K562 (cell line): ENCODE data around the gene STX11. TPM values are rescaled to one million over a fixed set of nuclear protein-coding genes. Genes with fewer than 3 reads are reported as not detected.

Experiments
- ATAC-seq: fragments of 200-7000 bp; cut with Tn5 transposase; 3 replicates; pipeline ENCODE4 v1.9.1; 2020; ENCODE audit warnings: moderate library complexity
- BruUV-seq: library from RNA; stranded (reverse); fragments of 400-500 nt; replicated peaks from 2 replicates; lab custom pipeline; 2021; lab: Mats Ljungman, UMichigan
- CTCF ChIA-PET: fragments of 300-600 bp; formaldehyde crosslinking; extraction: SDS; loops from one replicate; lab custom pipeline; 2021; ENCODE audit warnings: low intra/inter-chr PET ratio; lab: Yijun Ruan, JAX
- POLR2A ChIA-PET: fragments of 300-600, 350-650 bp; sonication (Branson Sonifier 250); formaldehyde crosslinking; extraction: SDS; loops from one replicate; lab custom pipeline; 2021; ENCODE audit warnings: antibody characterized with exemption, inconsistent platforms; lab: Yijun Ruan, JAX
- DNase-seq, 4 experiments: peaks; one replicate each; pipeline versions ENCODE4 v3.0.0 to v3.0.0-alpha.2; 2011 to 2018; ENCODE audit warnings: low spot score in 3 of 4, mixed read lengths in 3 of 4; ENCODE audit errors: extremely low read depth in 1 of 4
- FAIRE-seq: peaks from 2 replicates; lab custom pipeline; 2011; peaks lifted over from hg19 to GRCh38; lab: Jason Lieb, UNC
- H2AFZ ChIP-seq: 2 replicates; pipeline ENCODE4 v1.6.0; 2011; ENCODE audit warnings: low read depth, low read length, control low read depth, inconsistent platforms
- H3K27ac ChIP-seq: fragments of 200-600 bp; 3 replicates; pipeline ENCODE4 v1.8.0; 2011; ENCODE audit warnings: low read depth, mild to moderate bottlenecking, control low read depth, inconsistent platforms, low read length, moderate library complexity, mixed read lengths; ENCODE audit errors: extremely low read depth
- H3K27me3 ChIP-seq, 2 experiments: fragments of 300-600 bp in 1 of 2; 2 replicates in 1 of 2; 3 replicates in 1 of 2; pipeline versions ENCODE4 v1.6.0 to v1.8.0; 2011; ENCODE audit warnings: inconsistent platforms in 2 of 2, low read length in 2 of 2, mild to moderate bottlenecking in 1 of 2, mixed read lengths in 1 of 2, moderate library complexity in 1 of 2; ENCODE audit not compliant: control insufficient read depth in 2 of 2, insufficient read depth in 2 of 2
- H3K36me3 ChIP-seq: fragments of 300-600 bp; 3 replicates; pipeline ENCODE4 v1.8.0; 2011; ENCODE audit warnings: mild to moderate bottlenecking, low read length, inconsistent platforms; ENCODE audit not compliant: control insufficient read depth, insufficient read depth
- H3K4me1 ChIP-seq, 2 experiments: fragments of 200-600 bp in 1 of 2; replicated peaks in 1 of 2; 2 replicates in 1 of 2; 3 replicates in 1 of 2; pipeline versions ENCODE4 v1.5.1 to v1.8.0; 2011; ENCODE audit warnings: inconsistent platforms in 2 of 2, low read length in 2 of 2, mild to moderate bottlenecking in 1 of 2, mixed read lengths in 1 of 2, moderate library complexity in 1 of 2; ENCODE audit not compliant: control insufficient read depth in 2 of 2, insufficient read depth in 2 of 2
- H3K4me2 ChIP-seq: 2 replicates; pipeline ENCODE4 v1.6.1; 2011; ENCODE audit warnings: low read length, control low read depth, inconsistent platforms, mixed read lengths; ENCODE audit not compliant: insufficient read depth
- H3K4me3 ChIP-seq: fragments of 200-600 bp; sonication (generic), shearing (Covaris generic); 2 replicates; pipeline ENCODE4 v1.5.1; 2016; ENCODE audit warnings: control low read depth, inconsistent platforms
- H3K79me2 ChIP-seq: fragments of 200-600 bp; 3 replicates; pipeline ENCODE4 v1.8.0; 2011; ENCODE audit warnings: low read length, inconsistent platforms; ENCODE audit not compliant: control insufficient read depth, insufficient read depth
- H3K9ac ChIP-seq, 2 experiments: 2 replicates each; pipeline versions ENCODE4 v1.6.0 to v1.6.1; 2011; ENCODE audit warnings: low read depth in 2 of 2, low read length in 2 of 2, control low read depth in 1 of 2, inconsistent platforms in 1 of 2, mild to moderate bottlenecking in 1 of 2, mixed read lengths in 1 of 2; ENCODE audit not compliant: insufficient read depth in 1 of 2
- H3K9me1 ChIP-seq: one replicate; pipeline ENCODE4 v1.6.0; 2011; ENCODE audit warnings: inconsistent platforms, mild to moderate bottlenecking, low read length, moderate library complexity; ENCODE audit not compliant: control insufficient read depth, insufficient read depth
- H3K9me3 ChIP-seq: replicated peaks from 2 replicates; pipeline ENCODE4 v1.5.1; 2011; ENCODE audit warnings: low read depth, low read length, inconsistent platforms; ENCODE audit not compliant: control insufficient read depth, insufficient read depth
- H4K20me1 ChIP-seq: replicated peaks from 2 replicates; pipeline ENCODE4 v1.6.1; 2011; ENCODE audit warnings: low read length, inconsistent platforms, mixed read lengths; ENCODE audit not compliant: control insufficient read depth, insufficient read depth
- AFF4 ChIP-seq: sonication (generic); formaldehyde crosslinking; IDR thresholded peaks from 2 replicates; pipeline ENCODE4 v1.8.0; 2023; ENCODE audit warnings: mild to moderate bottlenecking, missing genetic modification reagents
- DMBX1 ChIP-seq: fragments of 250-450 bp; sonication (Bioruptor Pico); IDR thresholded peaks from 2 replicates; pipeline ENCODE4 v1.8.0; 2022; ENCODE audit warnings: inconsistent platforms, mild to moderate bottlenecking, moderate library complexity, borderline replicate concordance
- ESRRB ChIP-seq: fragments of 250-450 bp; sonication (Bioruptor Pico); IDR thresholded peaks from 2 replicates; pipeline ENCODE4 v1.5.0; 2020; ENCODE audit warnings: mild to moderate bottlenecking, moderate library complexity, borderline replicate concordance
- GABPA ChIP-seq: fragments of 200-800 bp; sonication (Bioruptor generic); conservative IDR thresholded peaks from 2 replicates; pipeline ENCODE4 v1.6.1; 2016; ENCODE audit warnings: low read depth, missing genetic modification characterization, missing compliant biosample characterization
- MTF1 ChIP-seq: fragments of 250-450 bp; sonication (Bioruptor Pico); IDR thresholded peaks from 2 replicates; pipeline ENCODE4 v1.9.0; 2021; ENCODE audit warnings: moderate library complexity, mild to moderate bottlenecking, inconsistent platforms, borderline replicate concordance
- USF2 ChIP-seq: sonication (generic); formaldehyde crosslinking; IDR thresholded peaks from 2 replicates; pipeline ENCODE4 v1.5.0; 2020; ENCODE audit warnings: missing genetic modification reagents
- ZZZ3 ChIP-seq: fragments of 450-650 bp; IDR thresholded peaks from 2 replicates; pipeline ENCODE4 v1.6.1; 2016; ENCODE audit warnings: antibody characterized with exemption, mild to moderate bottlenecking, moderate library complexity
- WGBS: fragments of 100-300 bp; shearing (Covaris generic); methylation state at CpG from one replicate; pipeline ENCODE4 v1.1.6; 2016; ENCODE audit warnings: low coverage, mixed read lengths; ENCODE audit not compliant: insufficient coverage; ENCODE audit errors: missing lambda C conversion rate; 5-methylcytosine and 5-hydroxymethylcytosine counted together
- in situ Hi-C: fragments of 300-500 bp; cut with MboI; formaldehyde crosslinking; loops from 4 replicates; pipeline ENCODE4 v1.15.0; 2018; ENCODE audit warnings: inconsistent platforms, mixed read lengths
- intact Hi-C: fragments of 100-400 bp; cut with micrococcal nuclease; formaldehyde crosslinking; loops from 2 replicates; pipeline ENCODE4 v1.14.2; 2022
- polyA plus RNA-seq, 8 experiments: library from polyadenylated mRNA; depleted of rRNA in 4 of 8; stranded (reverse) in 5 of 8; unstranded in 3 of 8; fragments of >200 nt; fragmentation: Nextera tagmentation in 2 of 8; fragmentation: Illumina TruSeq in 1 of 8; extraction: Ambion mirVana in 2 of 8; extraction: Trizol in 1 of 8; gene quantifications; 2 replicates each; pipeline versions ENCODE4 v1.2.1 to v1.2.3, GENCODE V29; 2011 to 2014; ENCODE audit warnings: inconsistent platforms in 1 of 8, missing spikeins in 1 of 8
- total RNA-seq, 7 experiments: library from RNA; depleted of rRNA in 6 of 7; stranded (reverse); fragments of >200 nt in 6 of 7; fragmentation: Illumina TruSeq in 2 of 7; extraction: Trizol in 2 of 7; gene quantifications; 2 replicates each; pipeline versions ENCODE4 v1.2.1 to v1.2.3, GENCODE V29; 2011 to 2021; ENCODE audit warnings: low replicate concordance in 1 of 7

Gene STX11
- total and polyA plus RNA-seq, 9 of the 15 experiments (the other 6 are each of a cell fraction or from before 2014, with no cell fraction given): 0.06 to 0.73 (median 0.40) TPM

GRCh38 chr6:144178323-144178722 is 28.0 kb downstream of the STX11 start (continued):
- TF ChIP-seq AFF4 (CRISPR knock-in tag) (no peak), GABPA (tag) (no peak), ZZZ3 (no peak), ESRRB (CRISPR knock-in tag) (no peak), USF2 (CRISPR knock-in tag) (no peak), MTF1 (CRISPR knock-in tag) (no peak)

GRCh38 chr6:144179237-144179636 is 28.9 kb downstream of the STX11 start:
- DNase-seq: no peak
- in situ Hi-C loops: no loop called here

More at GRCh38 chr6:144179237-144179636, 28.9 kb downstream of the STX11 start:
- no peak for TF ChIP-seq DMBX1 (CRISPR knock-in tag)
- no peaks in the 10 kb centered on the region for H3K9me1 ChIP-seq
- ChIA-PET CTCF (no interaction called here), POLR2A (no interaction called here)
- H3K36me3 ChIP-seq: no peaks in the 10 kb centered on the region
- H3K4me2 ChIP-seq: no peak overlapping the region
- FAIRE-seq (no peak), ATAC-seq (no peak)
- 7% methylated on average over 4 of the region's 4 CpGs for WGBS
- peaks cover 3 to 14% of the 10 kb centered on the region in 2 experiments; a peak in 2 of 5 replicates for H3K27me3 ChIP-seq
- no TSS peak for BruUV-seq
- peaks cover 0 to 4% of the 10 kb centered on the region in 2 experiments; a peak in 1 of 5 replicates for H3K4me1 ChIP-seq
- H3K9me3 ChIP-seq: no peaks in the 10 kb centered on the region
- no peak overlapping the region for H2AFZ ChIP-seq
- no peak overlapping the region for H3K27ac ChIP-seq
- intact Hi-C loops: no loop called here
- no peak overlapping the region for H3K9ac ChIP-seq
- H3K79me2 ChIP-seq: no peaks in the 10 kb centered on the region
- H3K4me3 ChIP-seq: no peak overlapping the region
- no peaks in the 10 kb centered on the region for H4K20me1 ChIP-seq
